Retinal pigment epithelial cell (primary cell): Measurements from ENCODE around the gene TTYH3.

ENCODE experiments used
- DNase-seq: peaks from one replicate; pipeline ENCODE4 v3.0.0-alpha.2; 2010; ENCODE audit warnings: low read depth
- H3K4me3 ChIP-seq: 2 replicates; pipeline ENCODE4 v1.5.1; 2011; ENCODE audit warnings: mild to moderate bottlenecking, low read length, control low read depth, moderate library complexity
- TF ChIP-seq, protein P1 (sequence below): conservative IDR thresholded peaks from 2 replicates; pipeline ENCODE4 v1.5.1; 2011; ENCODE audit warnings: low read depth, low read length, control low read depth, inconsistent platforms

The TTYH3 gene

GRCh38 chr7:2596464-2597272 lies 35.1 kb upstream of the TTYH3 start:
- H3K4me3 ChIP-seq, result no peak overlapping the region
- TF ChIP-seq, protein P1, sequence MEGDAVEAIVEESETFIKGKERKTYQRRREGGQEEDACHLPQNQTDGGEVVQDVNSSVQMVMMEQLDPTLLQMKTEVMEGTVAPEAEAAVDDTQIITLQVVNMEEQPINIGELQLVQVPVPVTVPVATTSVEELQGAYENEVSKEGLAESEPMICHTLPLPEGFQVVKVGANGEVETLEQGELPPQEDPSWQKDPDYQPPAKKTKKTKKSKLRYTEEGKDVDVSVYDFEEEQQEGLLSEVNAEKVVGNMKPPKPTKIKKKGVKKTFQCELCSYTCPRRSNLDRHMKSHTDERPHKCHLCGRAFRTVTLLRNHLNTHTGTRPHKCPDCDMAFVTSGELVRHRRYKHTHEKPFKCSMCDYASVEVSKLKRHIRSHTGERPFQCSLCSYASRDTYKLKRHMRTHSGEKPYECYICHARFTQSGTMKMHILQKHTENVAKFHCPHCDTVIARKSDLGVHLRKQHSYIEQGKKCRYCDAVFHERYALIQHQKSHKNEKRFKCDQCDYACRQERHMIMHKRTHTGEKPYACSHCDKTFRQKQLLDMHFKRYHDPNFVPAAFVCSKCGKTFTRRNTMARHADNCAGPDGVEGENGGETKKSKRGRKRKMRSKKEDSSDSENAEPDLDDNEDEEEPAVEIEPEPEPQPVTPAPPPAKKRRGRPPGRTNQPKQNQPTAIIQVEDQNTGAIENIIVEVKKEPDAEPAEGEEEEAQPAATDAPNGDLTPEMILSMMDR, result no peak
- no peak for DNase-seq

GRCh38 chr7:2597273-2597640 lies 34.5 kb upstream of the TTYH3 start:
- TF ChIP-seq, protein P1, result no peak
- H3K4me3 ChIP-seq, result no peak overlapping the region
- DNase-seq, result no peak

- TF ChIP-seq, protein P1, result no peak
- H3K4me3 ChIP-seq, result no peak overlapping the region
- no peak for DNase-seq
Measured at GRCh38 chr7:2598154-2598823, 33.5 kb upstream of the TTYH3 start.

DNA sequence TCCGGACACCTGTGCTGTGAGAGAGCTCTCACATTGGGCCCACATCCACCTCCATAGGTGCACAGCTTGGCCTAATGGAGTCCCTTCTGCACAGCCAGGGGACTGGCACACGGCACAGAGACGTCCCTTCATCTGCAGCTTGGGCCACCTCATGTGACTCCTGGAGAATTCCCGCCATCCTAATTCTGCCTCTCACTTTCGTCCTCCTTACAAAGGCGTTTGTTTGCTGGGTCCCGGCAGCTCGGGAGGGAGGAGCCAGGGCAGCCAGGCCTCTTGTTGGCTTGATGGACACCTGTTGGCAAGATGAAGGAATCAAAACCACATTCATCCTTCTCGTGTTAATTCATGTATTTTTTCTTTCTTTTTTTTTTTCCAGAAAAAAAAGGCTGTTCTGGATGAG lies 30.7 kb upstream of the TTYH3 start:
- DNase-seq, result no peak
- TF ChIP-seq, protein P1, result no peak
- H3K4me3 ChIP-seq, result no peak overlapping the region

DNA sequence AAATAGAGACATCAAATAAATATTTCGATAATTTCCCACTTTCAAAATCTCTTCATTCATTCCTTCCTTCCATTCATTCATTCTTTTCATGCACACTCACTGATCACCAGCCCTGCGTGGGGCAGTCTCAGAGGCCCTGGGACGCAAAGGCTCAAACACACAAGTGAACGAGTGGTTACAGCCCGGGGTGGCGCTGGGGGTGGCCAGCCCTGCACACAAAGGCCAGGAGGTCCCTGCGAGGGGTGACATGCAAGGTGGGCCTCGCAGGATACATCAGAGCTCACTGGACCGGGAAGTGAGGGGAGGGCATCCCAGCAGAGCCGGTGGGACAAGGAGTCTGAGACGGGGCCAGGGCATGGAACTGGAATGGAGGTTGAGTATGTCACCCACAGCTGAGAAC lies 29.9 kb upstream of the TTYH3 start:
- no peak overlapping the region for H3K4me3 ChIP-seq
- TF ChIP-seq, protein P1, result no peak
- no peak for DNase-seq

GRCh38 chr7:2602406-2603043 lies 29.3 kb upstream of the TTYH3 start:
- no peak for DNase-seq
- no peak overlapping the region for H3K4me3 ChIP-seq
- TF ChIP-seq, protein P1, result no peak
